H1 (cell line): ENCODE data around the gene ABCF2.

Experiments
- EZH2 ChIP-seq: fragments of 200-600 bp; sonication (generic); IDR thresholded peaks from 2 replicates; pipeline ENCODE4 v1.7.1; 2012; ENCODE audit warnings: low read depth, mild to moderate bottlenecking, moderate library complexity, low read length, inconsistent platforms; ENCODE audit not compliant: severe bottlenecking
- MAFK ChIP-seq: IDR thresholded peaks from 2 replicates; pipeline ENCODE4 v1.6.1; 2012; ENCODE audit warnings: low read depth, mild to moderate bottlenecking, improper control_type of control experiment, low read length
- POLR2A ChIP-seq, 2 experiments: IDR thresholded peaks; 1 replicate in 1 of 2; 2 replicates in 1 of 2; pipeline ENCODE4 v1.6.1; 2011; ENCODE audit warnings: low read depth in 2 of 2, low read length in 2 of 2, mild to moderate bottlenecking in 2 of 2; ENCODE audit errors: control extremely low read depth in 1 of 2
- POLR2AphosphoS5 ChIP-seq: IDR thresholded peaks from 2 replicates; pipeline ENCODE4 v1.6.1; 2011; ENCODE audit warnings: low read depth, low read length
- RAD21 ChIP-seq, 2 experiments: IDR thresholded peaks in 1 of 2; conservative IDR thresholded peaks in 1 of 2; 2 replicates each; pipeline ENCODE4 v1.6.1; 2011; ENCODE audit warnings: low read depth in 2 of 2, low read length in 2 of 2, improper control_type of control experiment in 1 of 2, inconsistent platforms in 1 of 2, mild to moderate bottlenecking in 1 of 2, moderate library complexity in 1 of 2
- SP2 ChIP-seq: IDR thresholded peaks from 2 replicates; pipeline ENCODE4 v1.6.1; 2012; ENCODE audit warnings: mild to moderate bottlenecking, low read length, inconsistent platforms
- TCF12 ChIP-seq: IDR thresholded peaks from 2 replicates; pipeline ENCODE4 v1.6.1; 2011; ENCODE audit warnings: low read depth, mild to moderate bottlenecking, low read length
- TF ChIP-seq, protein P1 (sequence below), 3 experiments: IDR thresholded peaks; 1 replicate in 2 of 3; 2 replicates in 1 of 3; pipeline versions ENCODE4 v1.5.1 to v1.6.1; 2011; ENCODE audit warnings: low read length in 3 of 3, mild to moderate bottlenecking in 3 of 3, inconsistent platforms in 2 of 3, low read depth in 1 of 3, moderate library complexity in 1 of 3; ENCODE audit not compliant: insufficient read depth in 1 of 3; ENCODE audit errors: control extremely low read depth in 1 of 3
- TF ChIP-seq, protein P2 (sequence below): IDR thresholded peaks from 2 replicates; pipeline ENCODE4 v1.6.1; 2012; ENCODE audit warnings: inconsistent platforms
- TF ChIP-seq, protein P3 (sequence below): IDR thresholded peaks from 2 replicates; pipeline ENCODE4 v1.6.1; 2011; ENCODE audit warnings: low read depth, mild to moderate bottlenecking, low read length; ENCODE audit not compliant: insufficient read depth

DNA sequence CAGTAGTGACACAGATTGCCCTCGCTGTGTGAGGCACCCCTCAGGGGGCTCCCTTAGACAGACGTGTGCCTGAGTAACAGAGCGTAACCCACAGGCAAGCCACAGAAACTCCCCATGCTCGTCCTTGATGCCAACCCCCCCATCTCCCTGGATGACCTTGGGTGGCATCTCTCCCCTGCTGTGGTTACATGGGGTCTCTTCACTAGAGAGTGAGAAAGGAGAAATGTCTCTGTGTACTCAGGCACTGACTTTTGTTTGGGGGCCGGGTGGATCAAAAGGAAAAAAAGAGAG, 38.8 kb downstream of the ABCF2 start:
- no peak for TF ChIP-seq MAFK
- TF ChIP-seq RAD21 (IDR thresholded peaks at IDR 0.05 in 1 of 2, conservative IDR thresholded peaks at IDR 0.05 in 1 of 2; ENCODE audit: low read depth in 2 of 2, low read length in 2 of 2), result no peak
- no peak for TF ChIP-seq POLR2A (IDR thresholded peaks at IDR 0.05; ENCODE audit: control extremely low read depth in 1 of 2, low read depth in 2 of 2, low read length in 2 of 2)
- TF ChIP-seq EZH2, result no peak
- no peak for TF ChIP-seq SP2
- TF ChIP-seq, protein P1, sequence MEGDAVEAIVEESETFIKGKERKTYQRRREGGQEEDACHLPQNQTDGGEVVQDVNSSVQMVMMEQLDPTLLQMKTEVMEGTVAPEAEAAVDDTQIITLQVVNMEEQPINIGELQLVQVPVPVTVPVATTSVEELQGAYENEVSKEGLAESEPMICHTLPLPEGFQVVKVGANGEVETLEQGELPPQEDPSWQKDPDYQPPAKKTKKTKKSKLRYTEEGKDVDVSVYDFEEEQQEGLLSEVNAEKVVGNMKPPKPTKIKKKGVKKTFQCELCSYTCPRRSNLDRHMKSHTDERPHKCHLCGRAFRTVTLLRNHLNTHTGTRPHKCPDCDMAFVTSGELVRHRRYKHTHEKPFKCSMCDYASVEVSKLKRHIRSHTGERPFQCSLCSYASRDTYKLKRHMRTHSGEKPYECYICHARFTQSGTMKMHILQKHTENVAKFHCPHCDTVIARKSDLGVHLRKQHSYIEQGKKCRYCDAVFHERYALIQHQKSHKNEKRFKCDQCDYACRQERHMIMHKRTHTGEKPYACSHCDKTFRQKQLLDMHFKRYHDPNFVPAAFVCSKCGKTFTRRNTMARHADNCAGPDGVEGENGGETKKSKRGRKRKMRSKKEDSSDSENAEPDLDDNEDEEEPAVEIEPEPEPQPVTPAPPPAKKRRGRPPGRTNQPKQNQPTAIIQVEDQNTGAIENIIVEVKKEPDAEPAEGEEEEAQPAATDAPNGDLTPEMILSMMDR (IDR thresholded peaks at IDR 0.05; ENCODE audit: control extremely low read depth in 1 of 3, insufficient read depth in 1 of 3, low read depth in 1 of 3, low read length in 3 of 3), result no peak
- TF ChIP-seq POLR2AphosphoS5, result no peak
- no peak for TF ChIP-seq TCF12
- TF ChIP-seq, protein P2, sequence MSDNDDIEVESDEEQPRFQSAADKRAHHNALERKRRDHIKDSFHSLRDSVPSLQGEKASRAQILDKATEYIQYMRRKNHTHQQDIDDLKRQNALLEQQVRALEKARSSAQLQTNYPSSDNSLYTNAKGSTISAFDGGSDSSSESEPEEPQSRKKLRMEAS, result no peak
- TF ChIP-seq, protein P3, sequence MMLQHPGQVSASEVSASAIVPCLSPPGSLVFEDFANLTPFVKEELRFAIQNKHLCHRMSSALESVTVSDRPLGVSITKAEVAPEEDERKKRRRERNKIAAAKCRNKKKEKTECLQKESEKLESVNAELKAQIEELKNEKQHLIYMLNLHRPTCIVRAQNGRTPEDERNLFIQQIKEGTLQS, result no peak
